Inflammatory macrophage treated with lipopolysaccharide for 4 hours (primary cell): ENCODE measurements around the gene ASPM.
"Not testable (repeated sequence)": the region's sequence is repeated elsewhere in the genome, so short reads cannot be mapped to it uniquely, and the experiment has no call there.

ENCODE experiments used
- DNase-seq: peaks from one replicate; pipeline ENCODE4 v3.0.0-alpha.2; 2020

ASPM gene

DNA sequence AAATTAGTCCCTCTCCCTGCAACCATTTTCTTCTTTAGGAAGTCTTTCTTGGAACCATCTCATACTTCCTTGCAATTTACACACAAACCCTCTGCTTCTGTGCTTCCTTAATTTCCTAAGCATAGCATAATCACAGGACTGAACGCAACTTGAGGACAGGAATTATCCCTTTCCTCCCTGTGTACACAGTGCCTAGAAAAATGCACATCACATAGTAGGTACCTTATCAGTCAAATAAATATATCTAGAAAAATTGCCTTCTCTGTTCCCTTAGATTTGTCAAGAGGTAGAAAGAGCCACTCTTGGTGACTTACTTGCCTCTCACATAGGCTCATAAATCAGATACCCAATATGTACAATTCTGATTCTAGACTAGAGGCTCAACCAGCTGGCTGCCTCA is 4.9 kb downstream of the ASPM start:
- DNase-seq, result no peak

DNA sequence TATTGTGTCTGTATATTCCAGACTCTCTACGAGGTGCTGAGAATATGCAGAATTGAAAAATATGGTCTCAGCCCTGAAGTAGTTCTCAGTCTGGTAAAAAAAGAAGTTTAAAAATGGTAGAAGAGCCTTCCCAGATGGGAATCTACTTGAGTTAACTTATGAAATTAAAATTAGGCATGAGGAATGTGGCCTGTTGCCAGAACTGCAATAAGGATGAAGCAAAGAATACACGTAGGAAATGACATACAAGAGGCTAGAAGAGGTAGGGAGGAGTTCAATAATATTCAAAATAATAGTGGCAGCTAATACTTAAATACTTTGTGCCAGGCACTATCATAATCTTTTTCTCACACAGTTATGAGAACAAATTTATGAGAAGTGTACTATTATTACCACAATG is 6.3 kb downstream of the ASPM start:
- DNase-seq, result no peak

DNA sequence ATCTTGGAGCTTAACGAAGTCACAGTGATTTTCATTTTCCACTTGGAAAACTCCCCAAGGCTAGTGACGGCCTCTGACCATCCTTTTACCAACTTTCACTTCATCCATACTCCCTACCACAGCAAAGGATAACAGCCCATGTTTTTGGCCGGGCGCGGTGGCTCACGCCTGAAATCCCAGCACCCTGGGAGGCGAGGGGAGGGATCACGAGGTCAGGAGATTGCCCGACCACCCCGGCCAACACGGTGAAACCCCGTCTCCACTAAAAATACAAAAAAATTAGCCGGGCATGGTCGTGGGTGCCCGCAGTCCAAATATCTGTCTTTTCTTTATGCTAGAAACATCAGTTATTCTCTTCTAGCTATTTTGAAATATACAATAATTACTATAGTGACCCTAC is 7.3 kb downstream of the ASPM start:
- DNase-seq, result no peak

DNA sequence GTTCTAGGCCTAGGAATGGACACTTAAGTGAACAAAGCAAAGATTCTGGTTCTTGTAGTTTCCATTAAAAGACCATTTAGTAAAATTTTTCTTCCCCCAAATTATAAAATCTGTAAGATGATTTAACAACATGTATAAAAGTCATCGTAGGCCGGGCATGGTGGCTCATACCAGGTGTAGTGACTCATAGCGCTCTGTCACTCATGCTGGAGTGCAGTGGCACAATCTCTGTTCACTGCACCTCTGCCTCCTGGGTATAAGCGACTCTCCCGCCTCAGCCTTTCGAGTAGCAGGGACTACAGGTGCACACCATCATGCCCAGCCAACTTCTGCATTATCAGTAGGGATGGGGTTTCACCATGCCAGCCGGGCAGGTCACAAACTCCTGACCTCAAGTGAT is 9.1 kb downstream of the ASPM start:
- DNase-seq, result no peak

DNA sequence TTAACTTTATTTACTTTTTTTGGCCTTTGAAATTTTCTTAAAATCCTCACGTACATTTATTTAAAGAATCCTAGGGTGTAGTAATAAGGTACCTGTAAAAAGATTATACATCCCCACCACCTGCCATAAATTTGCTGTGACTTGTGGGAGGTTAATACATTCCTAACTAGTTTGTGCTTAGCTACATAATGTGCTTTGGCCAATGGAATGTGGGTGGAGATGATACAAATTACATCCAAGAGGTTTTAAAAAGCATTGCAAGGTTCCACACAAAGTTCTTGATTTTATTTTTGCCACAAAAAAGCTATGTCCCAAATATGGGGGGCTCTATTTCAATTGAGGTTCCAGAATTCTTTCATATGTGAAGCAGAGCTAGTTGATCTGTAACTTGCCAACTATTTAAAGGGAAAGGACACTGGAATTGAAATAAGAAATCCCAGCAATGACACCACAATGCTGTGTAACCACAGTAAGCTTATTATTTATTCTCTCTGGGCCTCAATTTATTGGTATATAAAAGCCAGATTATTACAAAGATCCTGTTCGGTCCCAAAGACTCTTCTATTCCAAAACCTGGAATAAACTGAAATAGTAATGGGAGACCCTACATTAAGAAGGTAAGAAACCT is 15.7 kb downstream of the ASPM start:
- DNase-seq, result no peak

DNA sequence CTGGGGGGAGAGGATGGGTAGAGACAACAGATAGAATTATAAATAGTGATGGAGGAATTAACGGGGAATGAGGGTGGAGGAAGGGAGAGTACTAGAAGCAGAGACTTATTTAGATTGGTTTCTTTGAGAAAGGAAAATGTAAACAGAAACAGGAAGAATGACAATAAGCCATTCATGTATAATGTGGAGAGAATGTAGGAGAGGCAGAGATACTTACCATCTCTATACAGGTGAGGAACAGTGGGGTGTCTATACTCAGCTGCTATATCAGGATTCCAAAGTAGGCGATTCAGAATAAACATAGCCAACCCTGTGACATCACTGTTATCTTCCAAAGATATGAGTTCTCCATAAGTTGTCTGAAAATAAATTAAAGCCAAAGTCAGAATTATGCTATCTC is 16.8 kb downstream of the ASPM start:
- no peak for DNase-seq

DNA sequence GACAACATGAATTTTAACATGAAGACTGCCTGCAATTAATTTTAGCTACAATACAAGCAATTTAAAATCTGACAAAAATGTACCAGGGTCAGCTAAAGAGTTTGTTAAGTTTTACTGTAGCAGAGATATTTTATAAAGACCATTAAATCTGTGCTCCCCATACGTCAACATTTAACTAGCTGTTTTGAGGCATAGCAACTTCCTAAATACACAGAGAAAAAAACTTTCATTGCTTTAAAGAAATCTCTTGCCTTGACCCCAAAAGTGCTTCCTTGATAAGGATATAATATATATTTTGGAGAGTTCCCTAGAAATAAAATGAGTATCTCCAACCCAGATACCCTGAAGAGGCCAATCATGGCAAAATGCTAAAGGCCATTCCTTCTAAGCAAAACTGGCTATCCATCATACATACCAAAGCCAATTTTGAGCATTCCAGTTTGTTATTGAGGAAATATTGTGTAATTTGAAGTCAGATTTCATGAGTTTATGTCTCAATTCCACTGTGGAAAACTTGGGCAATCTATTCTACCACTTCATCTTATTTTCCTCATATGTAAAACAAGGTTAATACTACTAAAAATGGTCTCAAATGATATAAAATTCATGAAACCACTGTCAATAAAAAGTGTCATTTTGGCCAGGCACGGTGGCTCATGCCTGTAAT is 19.1 kb downstream of the ASPM start:
- no peak for DNase-seq

DNA sequence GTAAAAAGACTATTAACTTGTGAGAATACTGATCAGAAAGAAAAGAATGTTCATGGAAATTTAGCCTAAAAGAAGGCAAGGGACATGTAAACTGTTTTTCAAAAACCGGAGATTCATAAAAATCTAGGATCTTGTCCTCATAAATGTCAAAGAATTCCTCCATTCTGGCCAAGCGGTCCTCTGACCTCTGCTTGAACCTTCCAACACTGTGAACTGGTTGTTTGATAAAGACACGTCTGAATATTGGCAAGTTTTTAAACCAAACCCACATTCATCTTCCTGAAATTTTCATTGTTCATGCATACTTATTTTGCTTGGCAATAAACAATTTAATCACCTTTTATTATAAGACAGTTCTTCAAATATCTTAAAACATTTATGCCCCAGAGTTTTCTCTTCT is 19.8 kb downstream of the ASPM start:
- DNase-seq, result no peak

DNA sequence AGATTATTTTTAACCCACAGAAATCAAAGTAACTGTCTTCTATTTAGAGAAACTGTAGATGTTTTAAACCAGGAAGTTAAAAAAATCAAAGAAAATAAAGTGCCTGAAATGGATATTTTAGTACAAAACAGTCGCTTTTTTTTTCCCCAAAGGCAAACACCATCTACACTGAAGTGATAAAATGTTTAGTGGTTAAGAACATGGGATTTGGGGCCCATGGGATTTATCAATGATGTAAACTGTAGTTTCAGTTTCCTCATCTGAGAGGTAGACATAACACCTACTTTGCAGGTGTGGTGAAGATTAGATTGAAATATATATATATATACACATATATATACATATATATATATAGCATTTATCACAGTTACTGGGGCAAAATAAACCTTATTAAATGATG is 22.1 kb downstream of the ASPM start:
- DNase-seq, result no peak

DNA sequence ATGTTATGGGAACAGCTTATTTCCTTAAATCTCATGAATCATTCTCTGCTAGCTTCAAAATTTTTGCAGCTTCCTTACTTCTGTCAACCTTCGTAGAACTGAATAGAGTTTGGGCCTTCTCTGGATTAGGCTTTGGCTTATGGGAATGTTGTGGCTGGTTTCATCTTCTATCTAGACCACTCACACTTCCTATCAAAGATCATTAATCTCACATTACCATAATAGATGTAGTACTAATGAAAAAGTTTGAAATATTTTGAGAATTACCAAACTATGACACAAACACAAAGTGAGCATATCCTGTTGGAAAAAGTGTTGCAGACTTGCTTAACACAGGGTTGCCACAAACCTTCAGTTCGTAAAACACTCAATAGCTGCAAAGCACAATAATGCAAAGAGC is 30.3 kb downstream of the ASPM start:
- DNase-seq, result no peak

DNA sequence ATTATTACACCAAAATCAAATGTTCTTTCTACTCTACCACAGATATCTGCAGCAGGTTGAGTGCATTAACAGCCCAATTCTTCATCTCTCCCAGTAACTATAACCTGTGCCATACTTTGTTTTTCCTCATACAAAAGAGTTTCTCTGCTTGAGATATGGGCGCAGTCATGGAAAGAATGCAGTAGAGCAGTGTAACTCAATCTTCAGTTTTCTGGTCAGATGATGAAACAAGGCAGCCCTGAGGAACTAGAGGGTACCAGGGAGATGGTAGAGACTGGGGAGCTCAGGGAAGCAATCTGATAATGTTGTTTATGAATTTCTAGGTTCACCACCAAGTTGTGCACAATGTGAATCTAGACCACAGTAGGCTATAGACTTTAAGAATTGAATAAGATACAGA is 39.6 kb downstream of the ASPM start:
- no peak for DNase-seq

DNA sequence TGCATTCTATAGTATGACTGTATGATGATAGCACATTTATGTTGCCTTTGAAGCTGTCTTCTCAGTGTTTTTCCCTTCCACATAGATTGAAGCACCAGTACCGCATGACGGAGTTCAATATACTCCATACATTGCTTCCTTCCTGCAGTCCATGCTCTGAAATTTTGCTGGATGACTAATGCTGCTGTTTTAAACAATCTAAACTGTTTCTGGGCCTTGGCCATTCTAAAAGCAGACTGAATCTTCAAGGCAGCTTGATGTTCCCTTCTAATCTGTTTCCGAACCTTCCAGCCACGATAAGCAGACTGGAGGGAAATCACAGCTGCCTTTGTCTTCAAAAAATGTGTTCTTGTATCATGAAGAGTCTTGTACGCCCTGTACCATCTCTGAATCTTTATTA is 43.2 kb downstream of the ASPM start:
- no peak for DNase-seq

DNA sequence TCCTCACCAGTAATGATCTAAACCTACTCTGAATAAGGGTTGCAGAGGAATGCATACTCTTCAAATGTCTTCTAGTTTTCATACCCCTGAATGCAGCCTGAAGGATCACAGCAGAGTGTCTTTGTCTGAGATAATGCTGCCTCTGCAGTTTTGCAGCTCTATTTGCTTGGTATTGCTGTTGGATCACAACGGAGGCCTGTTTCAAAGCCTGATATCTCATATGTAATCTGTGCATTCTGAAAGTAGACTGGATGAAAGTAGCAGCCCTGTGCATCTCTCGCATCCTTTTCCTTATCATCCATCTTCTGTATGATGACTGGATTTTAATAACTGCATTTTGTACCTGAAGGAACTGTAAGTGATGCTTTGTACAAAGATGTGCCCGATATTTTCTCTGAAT is 44.5 kb downstream of the ASPM start:
- DNase-seq, result no peak

DNA sequence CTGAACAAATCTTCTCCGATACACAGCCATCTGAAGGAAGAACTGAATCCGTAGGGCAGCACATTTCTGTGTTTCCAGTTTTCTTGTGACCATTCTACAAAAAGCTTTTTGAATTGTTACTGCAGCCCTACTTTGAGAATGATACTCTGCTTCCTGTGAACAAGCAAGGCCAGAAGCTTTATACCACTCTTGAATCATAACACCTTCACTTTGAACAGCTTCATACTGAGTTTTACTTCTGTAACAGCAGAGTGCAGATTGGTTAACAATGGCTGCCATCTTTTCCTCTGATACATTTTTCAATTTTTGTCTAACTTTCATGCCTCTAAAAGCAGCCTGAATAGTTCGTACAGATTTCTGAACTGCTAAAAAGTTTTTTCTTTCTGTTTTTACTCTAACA is 45.8 kb downstream of the ASPM start:
- DNase-seq, result no peak

DNA sequence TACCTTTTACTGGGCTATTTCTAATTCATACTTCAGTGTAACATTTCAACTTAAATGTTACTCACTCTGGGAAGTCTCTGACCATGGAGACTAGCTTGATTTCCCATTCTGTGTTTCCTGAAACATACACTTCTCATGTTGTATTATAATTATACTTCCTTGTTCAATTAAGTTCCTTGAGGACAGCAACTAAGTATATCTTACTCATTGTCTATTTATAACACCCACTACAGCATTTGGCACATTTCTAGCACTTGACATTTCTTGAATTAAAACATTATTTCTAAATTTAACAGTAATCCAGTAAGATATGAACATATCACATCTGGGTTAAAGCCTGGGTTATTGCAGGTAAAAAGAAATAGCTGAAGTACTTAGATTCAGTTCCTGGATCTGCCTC is 47.0 kb downstream of the ASPM start:
- DNase-seq, result no peak

DNA sequence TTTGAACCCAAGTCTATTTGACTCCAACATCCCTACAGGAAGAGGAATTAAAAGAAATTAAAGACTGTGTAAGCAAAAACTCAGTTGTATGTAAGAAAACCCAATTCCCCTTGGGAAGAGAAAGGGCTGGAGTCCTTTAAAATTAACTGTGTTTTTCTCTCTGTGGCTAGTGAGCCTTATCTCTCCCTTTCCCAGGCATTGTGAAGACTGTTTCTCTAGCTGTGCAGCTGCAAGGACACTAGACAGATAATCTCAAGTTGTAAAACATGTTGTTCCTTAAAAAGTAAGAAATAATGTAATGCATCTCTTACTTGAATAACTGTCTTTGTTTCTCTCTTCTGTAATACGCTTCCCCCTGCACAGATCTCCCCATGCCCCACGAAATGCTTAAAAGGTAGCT is 49.5 kb downstream of the ASPM start:
- DNase-seq, result not testable (repeated sequence)

DNA sequence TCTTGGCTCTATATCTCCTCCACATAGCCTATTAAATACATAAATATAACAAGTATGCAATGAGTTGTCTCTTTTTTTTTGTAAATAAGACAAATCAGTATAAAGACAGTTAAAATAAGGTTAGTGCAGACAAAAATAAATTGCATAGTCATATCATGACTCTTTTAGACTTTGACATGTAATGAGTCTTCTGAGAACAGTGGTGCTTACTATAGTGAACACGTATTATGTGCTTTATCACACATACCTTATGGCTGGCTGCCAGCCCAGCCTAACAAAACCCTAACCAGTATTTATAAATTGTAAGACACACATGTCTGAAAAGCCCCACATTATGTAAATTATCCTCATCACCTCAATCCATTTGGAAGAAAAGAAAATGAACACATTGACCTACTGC is 50.3 kb downstream of the ASPM start:
- DNase-seq, result no peak

DNA sequence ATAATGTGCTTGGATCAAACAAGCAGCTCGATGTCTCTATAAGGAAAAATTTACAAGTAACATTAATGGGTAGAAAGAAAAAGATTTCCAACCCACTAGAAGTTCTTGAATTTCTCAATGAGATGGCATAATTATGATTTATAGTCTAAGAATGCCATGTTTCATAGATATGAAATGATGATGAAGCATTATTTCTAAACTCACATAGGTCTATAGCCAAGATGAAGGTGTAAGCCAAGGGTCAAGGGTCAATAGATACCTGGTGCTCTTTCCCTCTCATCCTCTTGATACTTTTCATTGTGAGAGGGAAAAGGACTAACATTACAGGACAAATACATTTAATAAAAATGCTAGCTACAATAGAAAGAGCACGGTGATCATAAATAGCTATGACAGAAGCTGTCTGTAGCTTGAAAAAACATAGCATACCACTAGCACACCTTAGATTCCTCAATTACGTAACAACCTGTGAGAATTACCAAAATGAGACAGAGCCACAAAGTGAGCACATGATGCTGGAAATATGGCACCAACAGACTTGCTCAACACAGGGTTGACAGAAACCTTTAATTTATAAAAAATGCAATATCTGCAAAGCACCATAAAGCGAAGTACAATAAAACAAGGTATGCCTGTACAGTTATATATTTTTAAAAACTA is 53.1 kb downstream of the ASPM start:
- no peak for DNase-seq

DNA sequence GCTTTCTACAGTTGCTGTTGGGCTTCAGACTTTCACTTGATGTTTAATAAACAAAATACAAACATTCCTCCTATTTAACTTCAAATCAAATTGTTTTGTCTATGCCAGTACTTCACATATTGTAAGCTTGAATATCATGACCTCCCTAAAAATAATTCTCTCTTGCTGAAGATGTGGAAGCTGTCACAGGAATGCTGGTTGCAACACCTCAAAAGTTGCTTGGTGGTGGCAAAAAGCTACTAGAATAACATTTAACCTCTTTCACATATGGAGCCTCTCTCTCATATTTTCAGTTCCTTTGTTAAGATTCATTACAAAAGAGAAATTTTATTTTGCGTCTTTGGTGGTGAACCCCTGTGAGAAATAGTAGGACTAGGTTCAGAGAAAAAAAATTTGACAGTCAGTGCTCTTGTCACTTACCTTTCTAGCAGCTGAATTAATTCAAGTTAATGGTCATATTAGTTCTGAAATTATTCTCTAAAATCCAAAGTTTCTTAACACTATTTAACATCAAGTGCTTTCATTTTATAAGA is 53.9 kb downstream of the ASPM start:
- DNase-seq, result no peak

DNA sequence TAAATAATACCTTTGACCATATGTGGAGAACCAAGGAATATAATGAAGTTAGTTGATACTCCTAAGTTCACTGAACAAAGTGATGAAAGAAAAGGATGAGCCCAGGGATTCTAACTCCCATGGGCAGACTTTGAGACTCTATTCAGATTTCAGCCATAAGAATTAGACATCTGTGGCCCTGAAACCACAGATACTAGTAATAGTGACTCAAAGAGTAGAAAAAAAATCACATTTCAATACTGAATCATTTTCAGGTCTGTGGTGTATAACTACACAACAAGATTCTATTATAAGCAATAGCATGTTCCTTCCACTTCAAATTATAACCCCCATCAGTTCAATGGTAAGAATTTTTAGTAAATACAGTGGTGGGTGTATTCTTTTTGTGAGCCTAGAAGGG is 63.0 kb downstream of the ASPM start:
- no peak for DNase-seq

DNA sequence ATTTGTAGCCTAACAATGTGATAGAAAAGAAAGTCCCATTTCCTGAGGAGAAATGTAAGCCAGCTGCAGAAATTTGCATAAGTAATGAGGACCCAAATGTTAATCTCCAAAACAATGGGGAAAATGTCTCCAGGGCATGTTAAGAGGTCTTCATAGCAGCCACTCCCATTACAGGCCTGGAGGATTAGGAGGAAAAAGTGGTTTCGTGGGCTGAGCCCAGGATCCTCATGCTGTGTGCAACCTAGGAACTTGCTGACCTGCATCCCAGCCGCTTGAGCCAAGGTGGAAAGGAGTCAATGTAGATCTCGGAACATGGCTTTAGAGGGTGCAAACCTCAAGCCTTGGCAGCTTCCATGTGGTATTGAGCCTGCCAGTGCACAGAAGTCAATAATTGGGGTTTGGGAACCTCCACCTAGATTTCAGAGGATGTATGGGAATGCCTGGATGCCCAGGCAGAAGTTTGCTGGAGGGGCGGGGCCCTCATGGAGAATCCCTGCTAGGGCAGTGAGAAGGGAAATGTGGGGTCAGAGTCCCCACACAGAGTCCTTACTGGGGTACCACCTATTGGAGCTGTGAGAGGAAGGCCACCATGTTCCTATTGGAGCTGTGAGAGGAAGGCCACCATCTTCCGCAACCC is 65.2 kb downstream of the ASPM start:
- no peak for DNase-seq

DNA sequence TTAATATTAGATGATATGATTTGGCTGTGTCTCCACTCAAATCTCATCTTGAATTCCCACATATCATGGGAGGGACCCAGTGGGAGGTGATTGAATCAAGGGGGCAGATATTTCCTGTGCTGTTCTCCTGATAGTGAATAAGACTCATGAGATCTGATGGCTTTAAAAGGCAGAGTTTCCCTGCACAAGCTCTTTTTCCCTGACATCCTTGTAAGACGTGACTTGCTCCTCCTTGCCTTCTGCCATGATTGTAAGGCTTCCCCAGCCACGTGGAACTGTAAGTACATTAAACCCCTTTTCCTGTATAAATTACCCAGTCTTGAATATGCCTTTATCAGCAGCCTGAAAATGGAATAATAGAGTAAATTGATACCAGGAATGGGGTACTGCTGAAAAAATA is 66.1 kb downstream of the ASPM start:
- DNase-seq, result no peak

DNA sequence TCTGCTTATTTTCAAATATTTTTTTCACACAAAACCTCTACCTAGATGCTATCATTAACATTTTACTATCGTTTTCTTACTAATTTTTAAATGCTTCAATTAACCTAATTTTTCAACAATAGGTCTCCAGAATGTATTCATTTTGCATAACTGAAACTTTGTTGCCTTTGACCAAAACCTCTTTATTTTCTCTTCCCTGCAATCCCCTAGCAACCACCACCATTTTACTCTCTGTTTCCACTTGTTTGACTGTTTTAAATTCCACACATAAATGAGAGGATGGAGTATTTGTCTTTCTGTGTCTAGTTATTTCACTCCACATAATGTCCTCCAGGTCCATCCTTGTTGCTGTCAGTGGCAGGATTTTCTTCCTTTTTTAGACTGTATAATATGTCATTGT is 69.9 kb downstream of the ASPM start:
- DNase-seq, result no peak

DNA sequence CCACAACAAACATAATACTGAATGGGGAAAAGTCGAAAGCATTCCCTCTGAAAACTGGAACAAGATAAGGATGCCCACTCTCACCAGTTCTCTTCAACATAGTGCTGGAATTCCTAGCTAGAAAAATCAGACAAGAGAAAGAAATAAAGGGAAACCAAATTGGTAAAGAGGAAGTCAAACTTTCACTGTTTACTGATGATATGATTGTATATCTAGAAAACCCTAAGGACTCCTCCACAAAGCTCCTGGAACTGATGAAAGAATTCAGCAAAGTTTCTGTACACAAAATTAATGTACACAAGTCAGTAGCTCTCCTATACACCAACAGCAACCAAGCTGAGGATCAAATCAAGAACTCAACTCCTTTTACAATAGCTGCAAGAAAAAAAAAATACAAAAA is 72.5 kb downstream of the ASPM start:
- no peak for DNase-seq
